ENCODE results near the gene GOLGA6L10.
"Not testable (repeated sequence)": the region's sequence is repeated elsewhere in the genome, so short reads cannot be mapped to it uniquely, and the experiment has no call there.

GOLGA6L10 gene

DNA sequence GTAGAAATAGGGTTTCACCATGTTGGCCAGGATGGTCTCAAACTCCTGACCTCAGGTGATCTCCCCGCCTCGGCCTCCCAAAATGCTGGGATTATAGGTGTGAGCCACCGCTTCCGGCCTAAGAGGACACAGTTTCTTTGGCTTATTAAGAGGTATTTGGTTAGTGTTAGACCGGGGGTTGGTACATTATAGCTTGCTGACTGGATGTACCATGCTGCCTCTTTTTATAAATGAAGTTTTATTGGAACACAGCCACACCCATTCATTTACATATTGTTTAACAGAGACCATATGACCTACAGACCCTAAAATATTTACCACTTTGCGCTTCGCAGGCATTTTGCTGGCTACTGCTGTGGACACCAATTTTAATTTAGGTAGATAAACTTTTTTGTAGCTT, 11.3 kb upstream of the GOLGA6L10 start:
- not testable (repeated sequence) for H3K27me3 Mint-ChIP-seq, H3K36me3 Mint-ChIP-seq, H3K4me3 Mint-ChIP-seq, H3K27ac Mint-ChIP-seq, H3K4me1 Mint-ChIP-seq, H3K9me3 Mint-ChIP-seq

DNA sequence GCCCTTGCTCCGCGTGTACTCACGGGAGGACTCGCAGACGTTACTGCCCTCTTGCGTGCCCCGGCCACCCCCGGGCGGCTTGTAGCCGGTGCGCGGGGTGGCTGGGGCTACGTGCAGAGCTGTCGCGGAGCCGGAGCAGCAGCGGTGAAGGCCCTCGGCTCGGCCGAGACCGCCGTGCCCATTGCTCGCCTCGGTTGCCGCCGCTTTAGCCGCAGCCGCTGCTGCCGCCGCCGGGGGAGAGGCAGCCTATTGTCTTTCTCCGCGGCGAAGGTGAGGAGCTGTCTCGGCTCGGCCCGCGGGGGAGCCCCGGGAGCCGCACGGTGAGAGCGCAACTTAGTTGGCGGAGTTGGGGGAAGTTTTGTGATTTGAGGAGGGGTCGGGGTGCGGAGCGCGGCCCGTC, 5.8 kb upstream of the GOLGA6L10 start:
- not testable (repeated sequence) for H3K9me3 Mint-ChIP-seq, H3K36me3 Mint-ChIP-seq, H3K4me1 Mint-ChIP-seq, H3K27ac Mint-ChIP-seq, H3K27me3 Mint-ChIP-seq, H3K4me3 Mint-ChIP-seq

DNA sequence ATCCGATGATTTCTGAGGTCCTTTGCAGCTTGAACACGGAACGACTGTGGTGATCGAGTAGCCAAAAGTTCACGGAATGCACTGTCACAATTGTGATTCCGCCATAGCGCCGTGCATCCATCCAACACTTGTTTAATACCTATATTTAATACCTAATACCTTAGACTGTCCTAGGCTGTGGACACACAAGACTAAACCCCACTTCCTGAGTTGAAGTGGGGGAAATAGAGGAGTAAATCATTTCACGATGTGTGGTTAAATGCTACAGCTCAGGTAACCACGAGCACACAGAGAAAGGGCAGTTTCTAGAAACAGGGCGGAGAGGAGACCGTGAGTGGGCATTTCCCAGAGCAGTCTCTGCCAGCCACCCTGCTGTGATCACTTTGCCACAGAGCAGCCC, 5.3 kb upstream of the GOLGA6L10 start:
- H3K9me3 Mint-ChIP-seq, H3K27ac Mint-ChIP-seq, H3K27me3 Mint-ChIP-seq, H3K36me3 Mint-ChIP-seq, H3K4me1 Mint-ChIP-seq, H3K4me3 Mint-ChIP-seq: not testable (repeated sequence)

DNA sequence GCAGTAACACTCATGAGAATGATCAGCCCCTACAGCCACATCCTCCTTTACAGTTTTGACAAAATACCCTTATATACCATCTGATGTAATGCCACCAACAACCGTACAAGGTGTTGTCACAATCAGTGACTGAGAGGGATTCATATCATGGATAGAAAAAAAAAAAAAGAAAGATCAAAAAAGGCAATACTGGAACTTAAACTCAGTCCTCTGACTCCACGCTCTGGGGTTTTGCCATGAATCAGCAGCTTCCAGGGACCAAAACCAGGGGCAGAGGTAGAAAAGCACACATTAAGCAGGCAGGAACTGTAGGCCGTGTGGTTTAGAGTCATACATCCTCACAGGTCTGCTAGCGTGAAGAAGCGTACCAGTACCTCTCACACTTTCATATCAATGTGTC, 1.6 kb downstream of the GOLGA6L10 start:
- H3K36me3 Mint-ChIP-seq, H3K9me3 Mint-ChIP-seq, H3K27me3 Mint-ChIP-seq, H3K4me3 Mint-ChIP-seq, H3K4me1 Mint-ChIP-seq, H3K27ac Mint-ChIP-seq: not testable (repeated sequence)

DNA sequence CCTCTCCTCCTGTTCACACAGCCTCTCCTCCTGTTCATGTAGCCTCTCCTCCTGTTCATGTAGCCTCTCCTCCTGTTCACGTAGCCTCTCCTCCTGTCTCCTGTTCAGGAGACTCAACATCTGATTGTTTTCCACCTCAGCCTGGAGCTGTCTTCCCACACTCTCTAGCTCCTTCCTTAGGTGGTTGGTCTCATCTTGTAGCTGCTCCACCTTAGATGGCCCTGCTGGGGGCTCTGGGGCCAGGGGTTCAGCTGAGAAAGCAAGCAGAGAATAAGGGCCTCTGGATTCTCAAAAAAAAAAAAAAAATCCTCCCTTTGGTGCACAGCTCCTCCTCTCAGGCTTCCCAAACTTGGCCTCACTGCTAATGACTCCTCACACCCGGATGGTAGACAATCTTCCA, 4.1 kb downstream of the GOLGA6L10 start:
- not testable (repeated sequence) for H3K9me3 Mint-ChIP-seq, H3K4me3 Mint-ChIP-seq, H3K27ac Mint-ChIP-seq, H3K36me3 Mint-ChIP-seq, H3K27me3 Mint-ChIP-seq, H3K4me1 Mint-ChIP-seq

DNA sequence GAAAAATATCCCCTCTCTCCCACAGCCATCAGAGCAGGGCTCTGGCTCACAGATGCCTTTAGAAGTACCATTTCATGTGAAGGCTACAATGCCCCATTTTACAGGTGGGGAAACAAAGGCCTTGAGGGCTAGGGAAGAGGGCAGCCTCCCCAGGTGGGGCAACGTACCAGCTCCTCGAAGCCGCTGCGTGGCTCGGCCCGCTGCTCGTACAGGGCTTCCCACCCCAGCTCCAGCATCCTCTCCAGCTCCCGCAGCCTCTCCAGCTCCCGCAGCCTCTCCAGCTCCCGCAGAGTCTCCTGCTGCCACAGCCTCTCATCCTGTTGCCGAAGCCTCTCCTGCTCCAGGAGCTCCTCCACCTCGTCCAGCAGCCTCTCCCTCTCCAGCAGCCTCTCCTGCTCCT, 4.9 kb downstream of the GOLGA6L10 start:
- H3K4me3 Mint-ChIP-seq, H3K4me1 Mint-ChIP-seq, H3K27ac Mint-ChIP-seq, H3K27me3 Mint-ChIP-seq, H3K9me3 Mint-ChIP-seq, H3K36me3 Mint-ChIP-seq: not testable (repeated sequence)

DNA sequence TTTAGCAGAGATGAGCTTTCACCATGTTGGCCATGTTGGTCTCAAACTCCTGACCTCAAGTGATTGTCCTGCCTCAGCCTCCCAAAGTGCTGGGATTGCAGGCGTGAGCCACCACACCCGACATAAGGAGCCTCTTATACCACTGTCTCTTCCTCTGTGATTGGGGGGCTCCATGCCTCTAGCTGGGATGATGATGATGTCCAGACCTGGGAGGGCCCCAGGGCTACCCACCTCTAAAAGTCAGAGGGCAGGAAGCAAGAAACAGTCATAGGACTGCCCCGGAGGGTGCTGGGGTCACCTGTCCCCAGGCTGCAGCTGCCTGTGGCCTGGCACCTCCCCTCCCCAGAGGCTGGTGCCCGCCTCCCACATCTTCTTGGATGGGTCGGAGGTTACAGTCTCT, 5.4 kb downstream of the GOLGA6L10 start:
- H3K27me3 Mint-ChIP-seq, H3K9me3 Mint-ChIP-seq, H3K4me1 Mint-ChIP-seq, H3K27ac Mint-ChIP-seq, H3K4me3 Mint-ChIP-seq, H3K36me3 Mint-ChIP-seq: not testable (repeated sequence)

DNA sequence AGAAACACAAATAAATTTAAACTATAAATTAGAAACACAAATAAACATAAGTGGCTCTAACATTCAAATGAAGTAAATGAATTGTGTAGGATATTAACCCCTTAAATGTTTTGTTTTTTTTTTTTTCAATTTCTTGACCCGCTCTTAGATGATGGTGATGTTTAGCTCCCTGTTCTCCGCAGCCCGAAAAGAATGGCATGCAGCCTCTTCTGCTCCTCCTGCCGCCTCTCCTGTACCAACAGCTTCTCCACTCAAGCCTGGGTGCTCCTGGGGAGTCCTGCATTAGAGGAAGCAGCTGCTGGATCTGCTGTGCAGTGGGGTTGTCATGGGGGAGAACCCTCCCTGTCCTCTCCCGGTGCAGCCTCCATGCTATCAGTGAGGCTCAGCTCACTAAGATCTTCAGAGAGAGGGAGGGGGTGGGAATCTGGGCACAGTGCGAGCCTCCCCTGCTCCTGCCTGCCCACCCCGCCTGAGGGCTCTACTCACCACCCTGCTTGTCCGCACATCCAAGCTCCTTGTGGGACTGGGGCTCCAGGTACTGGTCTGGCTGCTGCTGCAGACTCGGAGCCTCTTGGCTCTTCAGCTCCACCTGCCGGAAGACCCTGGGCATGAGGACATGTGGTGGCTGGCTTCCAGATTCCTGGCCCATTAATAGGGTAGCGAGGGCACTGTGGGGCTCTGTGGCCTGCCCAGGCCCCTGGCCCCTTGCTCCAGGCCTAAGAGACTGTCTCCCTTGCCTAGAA, 6.5 kb downstream of the GOLGA6L10 start:
- H3K27ac Mint-ChIP-seq, H3K4me3 Mint-ChIP-seq, H3K9me3 Mint-ChIP-seq, H3K4me1 Mint-ChIP-seq, H3K27me3 Mint-ChIP-seq, H3K36me3 Mint-ChIP-seq: not testable (repeated sequence)

DNA sequence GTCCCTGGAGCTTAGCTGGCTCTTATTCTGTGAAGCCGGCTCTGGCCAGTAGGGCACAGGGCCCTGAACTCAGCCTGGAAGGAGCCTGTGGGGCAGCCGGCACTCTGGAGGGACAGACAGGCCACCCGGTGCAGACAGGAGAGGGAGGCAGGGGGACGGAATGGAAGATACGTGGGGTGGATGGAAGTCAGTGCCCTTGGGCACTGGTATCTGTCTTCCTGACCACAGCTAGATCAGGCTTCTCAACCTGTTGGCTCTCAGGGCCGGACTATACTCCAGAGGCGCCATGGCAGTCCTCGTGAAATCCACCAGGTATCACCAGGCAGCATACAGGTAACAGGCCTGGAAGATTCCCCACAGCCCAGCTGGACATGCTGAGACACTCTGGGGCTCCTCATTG, 10.7 kb downstream of the GOLGA6L10 start:
- H3K4me3 Mint-ChIP-seq, H3K9me3 Mint-ChIP-seq, H3K36me3 Mint-ChIP-seq, H3K4me1 Mint-ChIP-seq, H3K27ac Mint-ChIP-seq, H3K27me3 Mint-ChIP-seq: not testable (repeated sequence)

DNA sequence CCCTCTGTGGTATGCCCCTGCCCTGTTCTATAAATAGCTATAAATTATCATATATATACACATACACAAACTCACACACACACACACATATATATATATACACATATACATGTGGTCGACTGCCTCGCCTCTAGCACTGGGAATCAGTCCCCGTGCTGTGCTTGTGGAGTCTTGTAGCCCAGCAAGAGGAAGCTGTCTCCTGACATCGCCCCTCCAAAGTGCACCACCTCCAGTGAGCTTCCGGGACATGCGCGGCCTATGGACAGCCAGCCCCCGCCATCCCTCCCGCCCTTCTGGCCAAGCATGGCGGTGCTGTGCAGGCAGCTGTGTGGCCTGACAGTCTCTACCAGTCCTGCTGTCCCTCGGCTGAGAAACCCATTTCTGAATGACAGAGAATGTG, 11.2 kb downstream of the GOLGA6L10 start:
- H3K4me3 Mint-ChIP-seq, H3K4me1 Mint-ChIP-seq: not testable (repeated sequence)

DNA sequence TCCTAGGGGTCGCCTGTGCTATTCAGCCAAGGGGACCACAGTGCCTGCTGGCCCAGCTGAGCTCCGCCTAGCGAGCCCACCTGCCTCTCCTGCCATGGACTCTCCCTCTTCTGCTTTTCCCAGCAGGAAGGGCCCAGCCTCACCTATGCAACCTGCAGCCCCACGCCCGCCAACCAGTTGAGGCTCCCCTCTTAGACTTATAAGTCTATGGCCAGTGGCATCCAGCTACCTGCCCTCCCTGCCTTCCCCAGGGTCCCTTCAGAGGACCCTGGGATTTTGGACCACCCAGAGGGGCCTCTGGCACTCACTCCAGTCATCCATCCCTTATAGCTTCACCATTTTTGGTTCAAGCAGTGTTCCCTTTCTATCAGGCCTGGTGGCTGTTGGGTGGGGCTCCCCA, 12.2 kb downstream of the GOLGA6L10 start:
- H3K27ac Mint-ChIP-seq, H3K27me3 Mint-ChIP-seq, H3K36me3 Mint-ChIP-seq, H3K4me3 Mint-ChIP-seq, H3K4me1 Mint-ChIP-seq, H3K9me3 Mint-ChIP-seq: not testable (repeated sequence)

More for the DNA sequence above, 11.2 kb downstream of the GOLGA6L10 start:
- not testable (repeated sequence) for H3K9me3 Mint-ChIP-seq, H3K27ac Mint-ChIP-seq, H3K27me3 Mint-ChIP-seq, H3K36me3 Mint-ChIP-seq

DNA sequence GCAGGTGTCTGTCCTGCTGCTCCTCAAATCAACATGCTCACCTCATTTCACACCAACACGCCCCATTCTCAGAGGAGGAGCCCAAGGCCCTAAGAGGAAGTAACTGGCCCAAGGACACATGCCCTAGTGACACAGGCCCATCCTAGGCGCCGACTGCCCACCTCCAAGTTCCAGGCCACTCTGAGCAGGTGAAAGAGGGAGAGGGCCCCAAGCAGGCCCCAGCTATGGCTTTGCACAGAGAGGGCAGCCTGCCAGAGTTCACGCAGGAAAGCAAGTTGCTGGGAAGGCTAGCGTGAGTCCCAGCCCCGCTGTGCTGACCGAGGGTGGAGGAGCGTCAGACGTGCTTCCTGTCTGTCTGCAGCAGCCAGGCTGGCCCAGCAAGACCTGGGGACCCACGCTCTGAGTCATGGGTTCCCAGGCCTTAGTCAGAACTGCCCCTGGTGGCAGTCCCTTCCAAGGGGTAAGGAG, 13.1 kb downstream of the GOLGA6L10 start:
- not testable (repeated sequence) for H3K27me3 Mint-ChIP-seq, H3K9me3 Mint-ChIP-seq, H3K4me1 Mint-ChIP-seq, H3K36me3 Mint-ChIP-seq, H3K4me3 Mint-ChIP-seq, H3K27ac Mint-ChIP-seq

DNA sequence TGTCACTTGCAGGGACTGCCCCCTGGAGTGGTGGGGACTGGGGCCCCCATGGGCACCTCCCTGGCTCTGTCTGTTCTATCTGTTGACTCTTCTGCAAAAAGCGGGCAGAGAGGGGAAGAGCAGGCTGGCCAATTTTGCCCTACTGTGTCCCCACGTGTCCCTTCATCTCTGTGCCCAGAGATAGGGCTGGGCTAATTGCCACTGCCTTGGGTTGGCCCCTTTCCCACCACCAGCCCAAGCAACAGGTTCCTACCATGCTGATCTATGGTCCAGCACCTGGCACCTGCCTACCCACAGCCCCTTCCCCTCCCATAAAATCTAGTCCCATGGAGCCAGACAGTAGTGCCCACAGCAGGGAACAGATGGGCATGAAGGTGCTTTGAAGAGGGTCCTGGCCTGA, 14.3 kb downstream of the GOLGA6L10 start:
- H3K4me3 Mint-ChIP-seq, H3K36me3 Mint-ChIP-seq, H3K27me3 Mint-ChIP-seq, H3K4me1 Mint-ChIP-seq, H3K9me3 Mint-ChIP-seq, H3K27ac Mint-ChIP-seq: not testable (repeated sequence)

DNA sequence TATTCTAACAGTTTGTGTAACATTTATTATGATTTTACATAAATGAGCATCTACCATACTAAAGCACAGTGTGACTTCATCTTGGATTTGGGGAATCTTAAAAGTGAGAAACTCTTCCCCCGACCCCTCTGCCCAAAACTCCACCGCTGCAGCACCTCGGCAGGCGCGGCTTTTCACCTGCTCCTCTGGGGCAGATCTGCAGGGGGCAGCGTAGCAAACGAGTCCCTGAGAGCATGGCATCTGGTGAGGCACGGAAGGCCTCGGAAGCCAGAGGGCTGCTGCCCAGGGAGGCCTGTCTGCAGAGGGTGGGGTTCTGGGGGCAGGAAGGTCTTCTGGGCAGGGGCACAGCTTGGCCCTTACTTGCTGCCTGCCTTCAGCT, 14.7 kb downstream of the GOLGA6L10 start:
- not testable (repeated sequence) for H3K4me3 Mint-ChIP-seq, H3K9me3 Mint-ChIP-seq, H3K4me1 Mint-ChIP-seq, H3K27me3 Mint-ChIP-seq, H3K36me3 Mint-ChIP-seq, H3K27ac Mint-ChIP-seq

DNA sequence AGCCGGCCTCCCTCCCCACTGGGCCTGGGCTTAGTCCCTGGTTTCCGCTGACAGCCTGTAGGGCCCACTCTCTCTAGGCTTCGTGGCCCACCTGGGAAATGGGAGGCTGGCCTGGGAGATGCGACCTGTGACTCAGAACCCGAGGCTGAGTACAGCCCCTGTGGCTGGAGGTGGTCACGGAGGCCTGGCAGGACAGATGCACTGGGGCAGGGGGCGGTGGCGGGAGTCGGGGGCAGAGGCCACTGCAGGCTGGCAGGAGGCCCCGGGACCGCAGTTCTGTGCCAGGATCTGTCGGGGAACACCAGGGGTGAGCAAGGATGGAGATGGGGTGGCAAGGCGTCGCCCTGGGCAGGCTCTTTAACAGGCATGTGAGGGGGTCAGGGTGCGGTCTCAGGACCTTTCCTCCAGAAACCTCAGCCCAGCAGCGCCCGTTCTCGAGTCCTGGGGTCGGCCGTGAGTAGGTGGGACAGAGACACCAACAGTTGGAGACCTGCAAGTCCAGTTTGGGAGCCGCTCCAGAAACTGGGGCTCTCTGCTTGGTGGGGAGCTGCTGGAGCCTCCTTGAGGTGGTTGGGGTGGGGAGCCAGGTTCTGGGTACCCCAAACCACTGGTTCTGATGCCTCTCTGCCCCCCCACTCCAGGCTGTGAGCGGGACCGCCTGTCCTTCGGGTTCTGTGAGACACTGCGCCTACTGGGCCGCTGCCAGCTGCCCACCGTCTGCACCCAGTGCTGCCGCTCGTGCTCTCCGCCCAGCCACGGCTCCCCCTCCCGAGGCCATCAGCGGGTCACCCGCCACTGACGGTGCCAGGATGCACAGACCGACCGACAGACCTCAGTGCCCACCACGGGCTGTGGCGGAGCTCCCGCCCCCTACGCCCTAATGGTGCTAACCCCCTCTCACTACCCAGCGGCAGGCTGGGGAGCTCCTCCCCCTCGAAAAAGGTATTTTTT, 15.4 kb downstream of the GOLGA6L10 start:
- not testable (repeated sequence) for H3K27ac Mint-ChIP-seq, H3K4me3 Mint-ChIP-seq, H3K27me3 Mint-ChIP-seq, H3K36me3 Mint-ChIP-seq, H3K9me3 Mint-ChIP-seq, H3K4me1 Mint-ChIP-seq

DNA sequence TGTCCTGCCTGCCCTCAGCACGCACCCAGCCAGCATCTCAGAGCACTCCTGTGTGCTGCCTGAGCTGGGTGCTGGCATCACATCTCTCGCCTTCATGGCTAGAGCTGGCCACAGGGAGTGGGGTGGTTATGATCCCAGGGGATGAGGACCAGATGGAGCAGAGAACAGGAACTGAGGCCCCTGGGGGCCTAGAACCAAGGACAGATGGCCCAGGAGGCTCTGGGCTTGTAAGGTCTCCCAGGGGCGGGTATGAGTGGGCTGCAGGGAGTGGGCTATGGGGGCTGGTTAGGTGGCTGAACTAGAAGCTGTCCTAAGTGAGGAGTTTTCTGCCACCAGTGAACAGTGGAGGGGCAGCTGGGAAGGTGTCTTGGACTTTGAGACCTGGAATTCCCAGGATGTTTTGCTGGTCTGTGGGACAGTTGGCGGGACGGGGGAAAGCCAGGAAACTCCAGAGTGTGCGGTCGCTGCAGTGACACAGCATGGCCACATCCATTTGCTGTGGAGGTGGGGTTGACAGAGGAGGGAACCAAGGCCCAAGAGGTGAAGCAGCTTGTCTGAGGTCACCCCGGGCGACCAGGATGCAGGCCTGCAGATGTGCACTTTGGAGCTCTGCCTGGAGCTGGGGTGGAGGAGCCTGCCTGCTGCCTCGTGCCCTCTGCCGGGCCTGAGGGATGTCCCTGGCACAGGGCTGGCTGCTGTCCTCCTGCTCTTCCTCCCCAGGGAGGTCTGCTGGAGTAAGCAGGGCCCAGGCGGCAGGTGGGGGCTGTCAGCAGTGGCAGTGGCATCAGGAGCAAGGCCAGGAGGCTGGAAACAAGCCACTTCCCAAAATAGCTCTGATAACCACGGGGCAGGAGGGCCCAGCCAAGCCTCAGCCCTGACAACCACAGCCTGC, 16.3 kb downstream of the GOLGA6L10 start:
- H3K36me3 Mint-ChIP-seq = not testable (repeated sequence)

More for the DNA sequence above, 16.3 kb downstream of the GOLGA6L10 start:
- H3K9me3 Mint-ChIP-seq, H3K4me3 Mint-ChIP-seq, H3K27me3 Mint-ChIP-seq, H3K27ac Mint-ChIP-seq, H3K4me1 Mint-ChIP-seq: not testable (repeated sequence)
